RWPE2 (cell line): Measurements from ENCODE around the gene ZMYND11.

Source experiments
- ATAC-seq: fragments of 200-7000 bp; cut with Tn5 transposase; 3 replicates; pipeline ENCODE4 v1.9.1; 2021; ENCODE audit warnings: low read depth
- DNase-seq: peaks from one replicate; pipeline ENCODE4 v3.0.0-alpha.2; 2020; ENCODE audit warnings: low spot score
- H3K27ac ChIP-seq: fragments of 450-650 bp; 2 replicates; pipeline ENCODE4 v1.5.1; 2017; ENCODE audit warnings: mild to moderate bottlenecking; ENCODE audit not compliant: poor library complexity, severe bottlenecking
- H3K27me3 ChIP-seq: fragments of 250-450 bp; sonication (Bioruptor Pico); 2 replicates; pipeline ENCODE4 v1.5.1; 2021; ENCODE audit warnings: mild to moderate bottlenecking, moderate library complexity; ENCODE audit not compliant: insufficient read depth, poor library complexity, severe bottlenecking
- H3K36me3 ChIP-seq: fragments of 250-450 bp; sonication (Bioruptor Pico); 2 replicates; pipeline ENCODE4 v1.5.1; 2020; ENCODE audit warnings: low read depth, mild to moderate bottlenecking, moderate library complexity
- H3K4me1 ChIP-seq: fragments of 250-450 bp; sonication (Bioruptor Pico); 2 replicates; pipeline ENCODE4 v1.5.1; 2021; ENCODE audit warnings: mild to moderate bottlenecking, moderate library complexity; ENCODE audit not compliant: insufficient read depth, poor library complexity, severe bottlenecking
- H3K4me3 ChIP-seq: fragments of 250-450 bp; sonication (Bioruptor Pico); 2 replicates; pipeline ENCODE4 v1.5.1; 2021; ENCODE audit warnings: mild to moderate bottlenecking, moderate library complexity; ENCODE audit not compliant: severe bottlenecking
- H3K9me3 ChIP-seq: fragments of 250-450 bp; sonication (Bioruptor Pico); 2 replicates; pipeline ENCODE4 v1.5.1; 2021; ENCODE audit warnings: mild to moderate bottlenecking, moderate library complexity; ENCODE audit not compliant: severe bottlenecking
- CTCF ChIP-seq: fragments of 450-650 bp; IDR thresholded peaks from one replicate; pipeline ENCODE4 v1.5.1; 2017; ENCODE audit warnings: mild to moderate bottlenecking, moderate library complexity; ENCODE audit not compliant: poor library complexity, severe bottlenecking

ZMYND11 gene

GRCh38 chr10:90161-90560 is 45.1 kb upstream of the ZMYND11 start:
- no peak for TF ChIP-seq CTCF
- DNase-seq (no peak), ATAC-seq (no peak)
- peaks cover 12% of the 10 kb centered on the region for H3K4me1 ChIP-seq
- no peaks in the 10 kb centered on the region for H3K27me3 ChIP-seq
- H3K9me3 ChIP-seq = no peaks in the 10 kb centered on the region
- H3K4me3 ChIP-seq = no peak overlapping the region
- H3K36me3 ChIP-seq = no peaks in the 10 kb centered on the region
- no peak overlapping the region for H3K27ac ChIP-seq

GRCh38 chr10:91313-91712 is 43.9 kb upstream of the ZMYND11 start:
- Histone ChIP-seq H3K9me3 (peaks cover 4% of the 10 kb centered on the region), H3K4me3 (no peak overlapping the region), H3K4me1 (peaks cover 12% of the 10 kb centered on the region), H3K27ac (no peak overlapping the region), H3K36me3 (no peaks in the 10 kb centered on the region), H3K27me3 (no peaks in the 10 kb centered on the region)
- no peak for ATAC-seq
- no peak for TF ChIP-seq CTCF
- no peak for DNase-seq

GRCh38 chr10:92153-92552 is 43.1 kb upstream of the ZMYND11 start:
- Histone ChIP-seq H3K4me1 (peaks cover 12% of the 10 kb centered on the region), H3K27me3 (no peaks in the 10 kb centered on the region), H3K9me3 (peaks cover 4% of the 10 kb centered on the region), H3K4me3 (no peak overlapping the region), H3K36me3 (no peaks in the 10 kb centered on the region), H3K27ac (no peak overlapping the region)
- DNase-seq = no peak
- no peak for TF ChIP-seq CTCF
- ATAC-seq = no peak

- DNase-seq (no peak), ATAC-seq (peak; percentile 29; the same call in 1 of the 3 replicates)
- H3K27ac ChIP-seq = no peak overlapping the region
- H3K4me1 ChIP-seq = peaks cover 12% of the 10 kb centered on the region
- peaks cover 4% of the 10 kb centered on the region for H3K9me3 ChIP-seq
- no peaks in the 10 kb centered on the region for H3K27me3 ChIP-seq
- no peaks in the 10 kb centered on the region for H3K36me3 ChIP-seq
- H3K4me3 ChIP-seq = no peak overlapping the region
- TF ChIP-seq CTCF = no peak
These were observed 42.4 kb upstream of the ZMYND11 start for GRCh38 chr10:92846-93245.

GRCh38 chr10:94613-95012 is 40.6 kb upstream of the ZMYND11 start:
- no peak for TF ChIP-seq CTCF
- DNase-seq (no peak), ATAC-seq (no peak)
- Histone ChIP-seq H3K4me3 (no peak overlapping the region), H3K9me3 (peaks cover 4% of the 10 kb centered on the region), H3K4me1 (peaks cover 12% of the 10 kb centered on the region), H3K27me3 (no peaks in the 10 kb centered on the region), H3K27ac (no peak overlapping the region), H3K36me3 (no peaks in the 10 kb centered on the region)
